Measurements from ENCODE around the gene MARCHF9. TPM values are rescaled to one million over a fixed set of nuclear protein-coding genes. Genes with fewer than 3 reads are reported as not detected.
"Not testable (repeated sequence)": the region's sequence is repeated elsewhere in the genome, so short reads cannot be mapped to it uniquely, and the experiment has no call there.

Gene MARCHF9
- 3.7 TPM for polyA plus RNA-seq (2013, experiment 1 of 2)
- polyA plus RNA-seq (2013, experiment 2 of 2), result 4.6 TPM

GRCh38 chr12:57754411-57755193, at the start of gene MARCHF9:
MARCHF9 (plus strand) TSS chr12:57755103; CDS start chr12:57755529, 426 bp downstream.
- H3K4me1 ChIP-seq (ENCODE audit: insufficient read depth, low read length), result peaks cover 18% of the 10 kb centered on the region
- peaks cover 12% of the 10 kb centered on the region for H3K36me3 ChIP-seq (ENCODE audit: insufficient read depth, low read length)
- H3K27ac ChIP-seq (ENCODE audit: low read depth, low read length), result no peak within 1 kb of the TSS
- no peaks in the 10 kb centered on the region for H3K9me3 ChIP-seq (ENCODE audit: insufficient read depth, low read depth, low read length)
- peaks cover 47% of the 10 kb centered on the region for H3K27me3 ChIP-seq (ENCODE audit: insufficient read depth, low read length)
- H3K9ac ChIP-seq (ENCODE audit: low read depth, low read length), result no peak within 1 kb of the TSS
- WGBS, result under 1% methylated on average over 34 of the region's 41 CpGs
- peak within 1 kb of the TSS; percentile 74 for H3K4me3 ChIP-seq (ENCODE audit: low read length)

DNA sequence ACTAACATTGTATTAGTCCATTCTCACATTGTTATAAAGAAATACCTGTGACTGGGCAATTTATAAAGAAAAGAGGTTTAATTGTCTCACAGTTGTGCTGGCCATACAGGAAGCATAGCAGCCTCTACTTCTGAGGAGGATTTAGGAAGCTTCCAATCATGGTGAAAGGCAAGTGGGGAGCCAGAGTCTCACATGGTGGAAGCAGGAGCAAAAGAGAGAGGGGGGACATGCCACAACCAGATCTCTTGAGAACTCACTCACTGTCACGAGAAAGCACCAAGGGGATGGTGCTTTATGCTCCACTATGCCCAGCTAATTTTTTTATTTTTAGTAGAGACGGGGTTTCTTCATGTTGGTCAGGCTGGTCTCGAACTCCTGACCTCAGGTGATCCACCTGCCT, 47.7 kb upstream of the MARCHF9 start:
- no peak overlapping the region for H3K27ac ChIP-seq (ENCODE audit: low read depth, low read length)
- WGBS, result 93% methylated on average over 3 of the region's 3 CpGs

GRCh38 chr12:57708296-57708695, 46.6 kb upstream of the MARCHF9 start:
- Histone ChIP-seq H3K4me3 (ENCODE audit: low read length) (no peak overlapping the region), H3K9ac (ENCODE audit: low read depth, low read length) (no peak overlapping the region), H3K36me3 (ENCODE audit: insufficient read depth, low read length) (peaks cover 6% of the 10 kb centered on the region; the same call in 1 of the 2 replicates), H3K9me3 (ENCODE audit: insufficient read depth, low read depth, low read length) (no peaks in the 10 kb centered on the region), H3K4me1 (ENCODE audit: insufficient read depth, low read length) (no peaks in the 10 kb centered on the region), H3K27ac (ENCODE audit: low read depth, low read length) (no peak overlapping the region), H3K27me3 (ENCODE audit: insufficient read depth, low read length) (no peaks in the 10 kb centered on the region)
- 100% methylated on average over 1 of the region's 2 CpGs for WGBS

More for the DNA sequence above, 47.7 kb upstream of the MARCHF9 start:
- no peak overlapping the region for H3K9ac ChIP-seq (ENCODE audit: low read depth, low read length)
- H3K4me1 ChIP-seq (ENCODE audit: insufficient read depth, low read length), result no peaks in the 10 kb centered on the region
- H3K36me3 ChIP-seq (ENCODE audit: insufficient read depth, low read length), result peaks cover 6% of the 10 kb centered on the region; the same call in 1 of the 2 replicates
- no peak overlapping the region for H3K4me3 ChIP-seq (ENCODE audit: low read length)
- no peaks in the 10 kb centered on the region for H3K27me3 ChIP-seq (ENCODE audit: insufficient read depth, low read length)
- no peaks in the 10 kb centered on the region for H3K9me3 ChIP-seq (ENCODE audit: insufficient read depth, low read depth, low read length)

GRCh38 chr12:57712701-57713100, 42.2 kb upstream of the MARCHF9 start:
- Histone ChIP-seq H3K9ac (ENCODE audit: low read depth, low read length) (no peak overlapping the region), H3K27ac (ENCODE audit: low read depth, low read length) (no peak overlapping the region), H3K9me3 (ENCODE audit: insufficient read depth, low read depth, low read length) (no peaks in the 10 kb centered on the region), H3K4me1 (ENCODE audit: insufficient read depth, low read length) (no peaks in the 10 kb centered on the region), H3K36me3 (ENCODE audit: insufficient read depth, low read length) (peaks cover 14% of the 10 kb centered on the region), H3K4me3 (ENCODE audit: low read length) (no peak overlapping the region), H3K27me3 (ENCODE audit: insufficient read depth, low read length) (no peaks in the 10 kb centered on the region)
- 88% methylated on average over 3 of the region's 3 CpGs for WGBS

GRCh38 chr12:57713209-57713608, 41.7 kb upstream of the MARCHF9 start:
- Histone ChIP-seq H3K27ac (ENCODE audit: low read depth, low read length) (no peak overlapping the region), H3K9ac (ENCODE audit: low read depth, low read length) (no peak overlapping the region), H3K4me1 (ENCODE audit: insufficient read depth, low read length) (no peaks in the 10 kb centered on the region), H3K36me3 (ENCODE audit: insufficient read depth, low read length) (peaks cover 19% of the 10 kb centered on the region), H3K27me3 (ENCODE audit: insufficient read depth, low read length) (no peaks in the 10 kb centered on the region), H3K4me3 (ENCODE audit: low read length) (no peak overlapping the region), H3K9me3 (ENCODE audit: insufficient read depth, low read depth, low read length) (no peaks in the 10 kb centered on the region)
- 89% methylated on average over 5 of the region's 5 CpGs for WGBS

GRCh38 chr12:57715036-57715748, 39.7 kb upstream of the MARCHF9 start:
- not testable (repeated sequence) for H3K27ac ChIP-seq (ENCODE audit: low read depth, low read length); H3K27me3 ChIP-seq (ENCODE audit: insufficient read depth, low read length); H3K4me3 ChIP-seq (ENCODE audit: low read length); H3K9me3 ChIP-seq (ENCODE audit: insufficient read depth, low read depth, low read length); H3K4me1 ChIP-seq (ENCODE audit: insufficient read depth, low read length); H3K9ac ChIP-seq (ENCODE audit: low read depth, low read length)
- peaks cover 35% of the 10 kb centered on the region for H3K36me3 ChIP-seq (ENCODE audit: insufficient read depth, low read length)
- WGBS, result 97% methylated on average over 6 of the region's 6 CpGs

DNA sequence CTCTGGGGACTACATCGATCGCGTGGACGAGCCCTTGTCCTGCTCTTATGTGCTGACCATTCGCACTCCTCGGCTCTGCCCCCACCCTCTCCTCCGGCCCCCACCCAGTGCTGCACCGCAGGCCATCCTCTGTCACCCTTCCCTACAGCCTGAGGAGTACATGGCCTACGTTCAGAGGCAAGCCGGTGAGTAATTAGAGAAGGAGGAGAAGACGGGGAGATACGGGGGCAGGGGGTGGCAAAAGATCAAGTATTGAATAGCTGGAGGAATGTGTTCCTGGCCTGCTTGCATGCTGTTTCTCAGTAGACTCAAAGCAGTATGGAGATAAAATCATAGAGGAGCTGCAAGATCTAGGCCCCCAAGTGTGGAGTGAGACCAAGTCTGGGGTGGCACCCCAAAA, 39.1 kb upstream of the MARCHF9 start:
- Histone ChIP-seq H3K9ac (ENCODE audit: low read depth, low read length) (no peak overlapping the region), H3K9me3 (ENCODE audit: insufficient read depth, low read depth, low read length) (no peaks in the 10 kb centered on the region), H3K4me1 (ENCODE audit: insufficient read depth, low read length) (no peaks in the 10 kb centered on the region), H3K27me3 (ENCODE audit: insufficient read depth, low read length) (no peaks in the 10 kb centered on the region), H3K4me3 (ENCODE audit: low read length) (no peak overlapping the region), H3K36me3 (ENCODE audit: insufficient read depth, low read length) (peaks cover 38% of the 10 kb centered on the region), H3K27ac (ENCODE audit: low read depth, low read length) (no peak overlapping the region)
- 92% methylated on average over 12 of the region's 12 CpGs for WGBS

DNA sequence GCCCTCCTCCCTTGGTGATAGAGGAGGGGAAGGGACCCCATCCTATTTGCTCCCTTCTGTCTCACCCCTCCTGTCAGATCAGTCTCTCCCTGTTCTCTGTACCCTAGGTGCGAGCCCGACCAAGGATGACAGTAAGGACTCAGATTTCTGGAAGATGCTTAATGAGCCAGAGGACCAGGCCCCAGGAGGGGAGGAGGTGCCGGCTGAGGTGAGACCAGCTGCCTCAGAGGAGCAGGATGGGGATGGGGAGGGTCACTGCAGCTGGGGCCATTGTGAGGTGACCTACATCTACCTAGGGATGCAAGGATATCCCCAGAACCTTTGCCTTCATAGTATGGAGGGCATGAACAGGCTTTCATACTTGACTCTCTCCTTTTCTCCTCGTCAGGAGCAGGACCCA, 38.6 kb upstream of the MARCHF9 start:
- Histone ChIP-seq H3K36me3 (ENCODE audit: insufficient read depth, low read length) (peaks cover 42% of the 10 kb centered on the region), H3K27ac (ENCODE audit: low read depth, low read length) (no peak overlapping the region), H3K27me3 (ENCODE audit: insufficient read depth, low read length) (no peaks in the 10 kb centered on the region), H3K9me3 (ENCODE audit: insufficient read depth, low read depth, low read length) (no peaks in the 10 kb centered on the region), H3K9ac (ENCODE audit: low read depth, low read length) (no peak overlapping the region), H3K4me1 (ENCODE audit: insufficient read depth, low read length) (no peaks in the 10 kb centered on the region), H3K4me3 (ENCODE audit: low read length) (no peak overlapping the region)
- WGBS, result 92% methylated on average over 4 of the region's 4 CpGs

DNA sequence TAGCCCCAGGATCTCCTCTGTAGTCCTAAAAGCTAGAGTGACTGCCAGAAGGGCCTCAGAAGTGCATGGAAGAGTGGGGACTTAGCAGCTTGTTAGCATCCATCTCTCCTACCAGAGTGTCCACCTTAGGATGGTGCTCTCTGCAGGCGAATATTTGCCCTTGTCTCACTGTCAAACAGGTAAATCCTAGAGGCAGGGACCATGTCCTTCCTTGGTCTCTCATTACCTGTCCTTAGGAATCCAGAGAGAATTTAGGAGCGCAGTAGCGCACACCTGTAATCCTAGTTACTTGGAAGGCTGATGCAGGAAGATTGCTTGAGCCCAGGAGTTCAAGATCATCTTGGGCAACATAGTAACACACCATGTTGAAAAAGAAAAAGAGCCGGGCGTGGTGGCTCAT, 37.8 kb upstream of the MARCHF9 start:
- H3K4me3 ChIP-seq (ENCODE audit: low read length), result no peak overlapping the region
- H3K4me1 ChIP-seq (ENCODE audit: insufficient read depth, low read length), result no peaks in the 10 kb centered on the region
- WGBS, result 95% methylated on average over 5 of the region's 5 CpGs
- H3K36me3 ChIP-seq (ENCODE audit: insufficient read depth, low read length), result peaks cover 45% of the 10 kb centered on the region
- no peak overlapping the region for H3K27ac ChIP-seq (ENCODE audit: low read depth, low read length)
- no peaks in the 10 kb centered on the region for H3K9me3 ChIP-seq (ENCODE audit: insufficient read depth, low read depth, low read length)
- no peak overlapping the region for H3K9ac ChIP-seq (ENCODE audit: low read depth, low read length)
- no peaks in the 10 kb centered on the region for H3K27me3 ChIP-seq (ENCODE audit: insufficient read depth, low read length)

GRCh38 chr12:57717846-57718640, 36.9 kb upstream of the MARCHF9 start:
- Histone ChIP-seq H3K9me3 (ENCODE audit: insufficient read depth, low read depth, low read length) (no peaks in the 10 kb centered on the region), H3K27me3 (ENCODE audit: insufficient read depth, low read length) (peaks cover 4% of the 10 kb centered on the region), H3K4me1 (ENCODE audit: insufficient read depth, low read length) (no peaks in the 10 kb centered on the region), H3K9ac (ENCODE audit: low read depth, low read length) (no peak overlapping the region), H3K36me3 (ENCODE audit: insufficient read depth, low read length) (peaks cover 45% of the 10 kb centered on the region), H3K4me3 (ENCODE audit: low read length) (no peak overlapping the region), H3K27ac (ENCODE audit: low read depth, low read length) (no peak overlapping the region)
- 94% methylated on average over 22 of the region's 22 CpGs for WGBS
